Measurements from ENCODE around the gene CACNA1G.

The CACNA1G gene

GRCh38 chr17:50664788-50665458, 104.4 kb downstream of the CACNA1G start:
- no peak for TF ChIP-seq REST (IDR thresholded peaks at IDR 0.05; ENCODE audit: insufficient read depth in 1 of 2, low read depth in 2 of 2, low read length in 2 of 2)
- TF ChIP-seq SIN3A (IDR thresholded peaks at IDR 0.05; ENCODE audit: borderline replicate concordance, insufficient read depth, low read length) = no peak
- TF ChIP-seq FOXP2 (optimal IDR thresholded peaks at IDR 0.05; ENCODE audit: borderline replicate concordance, extremely low read depth, extremely low read length, insufficient read depth) = no peak
- TF ChIP-seq TAF1 (IDR thresholded peaks at IDR 0.05; ENCODE audit: borderline replicate concordance, insufficient read depth, low read length) = no peak
- TF ChIP-seq POLR2AphosphoS5 (IDR thresholded peaks at IDR 0.05; ENCODE audit: low read depth, low read length) = no peak

GRCh38 chr17:50665838-50666237, 105.3 kb downstream of the CACNA1G start:
- TF ChIP-seq SIN3A (IDR thresholded peaks at IDR 0.05; ENCODE audit: borderline replicate concordance, insufficient read depth, low read length) = no peak
- TF ChIP-seq POLR2AphosphoS5 (IDR thresholded peaks at IDR 0.05; ENCODE audit: low read depth, low read length) = no peak
- TF ChIP-seq REST (IDR thresholded peaks at IDR 0.05; ENCODE audit: insufficient read depth in 1 of 2, low read depth in 2 of 2, low read length in 2 of 2) = no peak
- no peak for TF ChIP-seq FOXP2 (optimal IDR thresholded peaks at IDR 0.05; ENCODE audit: borderline replicate concordance, extremely low read depth, extremely low read length, insufficient read depth)
- no peak for TF ChIP-seq TAF1 (IDR thresholded peaks at IDR 0.05; ENCODE audit: borderline replicate concordance, insufficient read depth, low read length)

GRCh38 chr17:50666316-50666715, 105.8 kb downstream of the CACNA1G start:
- TF ChIP-seq TAF1 (IDR thresholded peaks at IDR 0.05; ENCODE audit: borderline replicate concordance, insufficient read depth, low read length) (no peak), REST (IDR thresholded peaks at IDR 0.05; ENCODE audit: insufficient read depth in 1 of 2, low read depth in 2 of 2, low read length in 2 of 2) (no peak), POLR2AphosphoS5 (IDR thresholded peaks at IDR 0.05; ENCODE audit: low read depth, low read length) (no peak), SIN3A (IDR thresholded peaks at IDR 0.05; ENCODE audit: borderline replicate concordance, insufficient read depth, low read length) (no peak), FOXP2 (optimal IDR thresholded peaks at IDR 0.05; ENCODE audit: borderline replicate concordance, extremely low read depth, extremely low read length, insufficient read depth) (no peak)

GRCh38 chr17:50667259-50668024, 106.9 kb downstream of the CACNA1G start:
- TF ChIP-seq FOXP2 (optimal IDR thresholded peaks at IDR 0.05; ENCODE audit: borderline replicate concordance, extremely low read depth, extremely low read length, insufficient read depth) = no peak
- no peak for TF ChIP-seq REST (IDR thresholded peaks at IDR 0.05; ENCODE audit: insufficient read depth in 1 of 2, low read depth in 2 of 2, low read length in 2 of 2)
- TF ChIP-seq TAF1 (IDR thresholded peaks at IDR 0.05; ENCODE audit: borderline replicate concordance, insufficient read depth, low read length) = no peak
- TF ChIP-seq SIN3A (IDR thresholded peaks at IDR 0.05; ENCODE audit: borderline replicate concordance, insufficient read depth, low read length) = no peak
- TF ChIP-seq POLR2AphosphoS5 (IDR thresholded peaks at IDR 0.05; ENCODE audit: low read depth, low read length) = no peak

All from PFSK-1 (cell line).